H1 (cell line): ENCODE data around the gene STXBP2. TPM values are rescaled to one million over a fixed set of nuclear protein-coding genes. Genes with fewer than 3 reads are reported as not detected.

Experiments
- CTCF ChIA-PET: fragments of 300-600 bp; sonication (Branson Sonifier 250); formaldehyde crosslinking; loops from one replicate; lab custom pipeline; 2021; ENCODE audit not compliant: partially characterized antibody; lab: Charles Lee
- POLR2A ChIA-PET: fragments of 300-600 bp; sonication (Branson Sonifier 250); formaldehyde crosslinking; loops from one replicate; lab custom pipeline; 2021; ENCODE audit warnings: inconsistent platforms; ENCODE audit not compliant: partially characterized antibody; lab: Charles Lee
- DNase-seq, 2 experiments: peaks; one replicate each; pipeline versions ENCODE4 v3.0.0 to v3.0.0-alpha.2; 2010 to 2022; ENCODE audit warnings: low spot score in 2 of 2, low read depth in 1 of 2, mixed read lengths in 1 of 2
- FAIRE-seq: peaks from 2 replicates; lab custom pipeline; 2011; peaks lifted over from hg19 to GRCh38; lab: Jason Lieb, UNC
- H2AFZ ChIP-seq: 2 replicates; pipeline ENCODE4 v1.8.1; 2012; ENCODE audit warnings: low read length, inconsistent platforms
- H2AK5ac ChIP-seq: 2 replicates; pipeline ENCODE4 v1.6.1; 2013; ENCODE audit warnings: low read depth, low read length
- H2BK120ac ChIP-seq: replicated peaks from 2 replicates; pipeline ENCODE3; 2013; ENCODE audit warnings: low read depth, low read length, inconsistent platforms
- H2BK12ac ChIP-seq: 2 replicates; pipeline ENCODE4 v1.6.1; 2013; ENCODE audit warnings: low read depth, low read length
- H2BK15ac ChIP-seq: 2 replicates; pipeline ENCODE4 v1.6.1; 2013; ENCODE audit warnings: low read length
- H2BK20ac ChIP-seq: 2 replicates; pipeline ENCODE4 v1.6.1; 2013; ENCODE audit warnings: low read length
- H2BK5ac ChIP-seq: 2 replicates; pipeline ENCODE4 v1.6.1; 2013; ENCODE audit warnings: low read depth, low read length
- H3K14ac ChIP-seq: 2 replicates; pipeline ENCODE4 v1.6.1; 2013; ENCODE audit warnings: inconsistent platforms; ENCODE audit not compliant: insufficient read length
- H3K18ac ChIP-seq: 2 replicates; pipeline ENCODE4 v1.6.1; 2013; ENCODE audit warnings: low read length; ENCODE audit errors: extremely low read depth
- H3K23ac ChIP-seq: 2 replicates; pipeline ENCODE4 v1.6.1; 2013; ENCODE audit warnings: inconsistent platforms; ENCODE audit not compliant: insufficient read length
- H3K23me2 ChIP-seq: 2 replicates; pipeline ENCODE4 v1.6.1; 2013; ENCODE audit warnings: low read depth, low read length
- H3K27ac ChIP-seq: 2 replicates; pipeline ENCODE4 v1.6.1; 2011; ENCODE audit warnings: low read depth, low read length, inconsistent platforms
- H3K27me3 ChIP-seq, 4 experiments: replicated peaks in 1 of 4; 1 replicate in 1 of 4; 2 replicates in 3 of 4; pipeline versions ENCODE4 v1.6.1 to v1.8.1; 2011 to 2013; ENCODE audit warnings: low read length in 3 of 4, mild to moderate bottlenecking in 3 of 4, inconsistent platforms in 2 of 4, mixed read lengths in 2 of 4, moderate library complexity in 1 of 4; ENCODE audit not compliant: control insufficient read depth in 3 of 4, insufficient read depth in 3 of 4; ENCODE audit errors: extremely low read depth in 1 of 4
- H3K36me3 ChIP-seq, 4 experiments: 2 replicates each; pipeline versions ENCODE4 v1.6.1 to v1.8.1; 2011 to 2013; ENCODE audit warnings: mild to moderate bottlenecking in 4 of 4, low read length in 3 of 4, moderate library complexity in 2 of 4, control low read depth in 1 of 4, inconsistent platforms in 1 of 4; ENCODE audit not compliant: insufficient read depth in 4 of 4, control insufficient read depth in 2 of 4
- H3K4ac ChIP-seq: replicated peaks from 2 replicates; pipeline ENCODE3; 2013; ENCODE audit warnings: low read length, low read depth, mixed read lengths, inconsistent platforms; ENCODE audit not compliant: insufficient read length
- H3K4me1 ChIP-seq, 4 experiments: replicated peaks in 1 of 4; 1 replicate in 1 of 4; 2 replicates in 3 of 4; pipeline versions ENCODE4 v1.6.1 to v1.8.1; 2011 to 2013; ENCODE audit warnings: low read length in 3 of 4, inconsistent platforms in 2 of 4, mixed read lengths in 1 of 4; ENCODE audit not compliant: insufficient read depth in 4 of 4, control insufficient read depth in 3 of 4
- H3K4me2 ChIP-seq, 2 experiments: 2 replicates each; pipeline versions ENCODE4 v1.6.1 to v1.8.1; 2011 to 2013; ENCODE audit warnings: low read depth in 2 of 2, low read length in 2 of 2, control low read depth in 1 of 2, inconsistent platforms in 1 of 2, mild to moderate bottlenecking in 1 of 2; ENCODE audit not compliant: insufficient read depth in 1 of 2
- H3K4me3 ChIP-seq, 4 experiments: fragments of 200-600, 300-600 bp in 1 of 4; sonication (generic), shearing (Covaris generic), sonication (Bioruptor Twin) in 1 of 4; 2 replicates each; pipeline versions ENCODE4 v1.5.1 to v1.8.1; 2011 to 2016; ENCODE audit warnings: low read length in 4 of 4, low read depth in 3 of 4, control low read depth in 2 of 4, inconsistent platforms in 2 of 4, mild to moderate bottlenecking in 2 of 4, mixed read lengths in 1 of 4, moderate library complexity in 1 of 4; ENCODE audit not compliant: insufficient read depth in 2 of 4; ENCODE audit errors: extremely low read depth in 1 of 4
- H3K56ac ChIP-seq: replicated peaks from 2 replicates; pipeline ENCODE3; 2013; ENCODE audit warnings: low read depth, mild to moderate bottlenecking, mixed read lengths, low read length, inconsistent platforms; ENCODE audit not compliant: insufficient read length
- H3K79me1 ChIP-seq: 2 replicates; pipeline ENCODE4 v1.6.1; 2013; ENCODE audit warnings: low read depth, low read length, control low read depth
- H3K79me2 ChIP-seq, 2 experiments: 2 replicates each; pipeline versions ENCODE4 v1.6.1 to v1.8.1; 2012 to 2013; ENCODE audit warnings: low read length in 2 of 2, mild to moderate bottlenecking in 2 of 2, inconsistent platforms in 1 of 2; ENCODE audit not compliant: insufficient read depth in 2 of 2, control insufficient read depth in 1 of 2
- H3K9ac ChIP-seq, 4 experiments: replicated peaks in 1 of 4; 1 replicate in 1 of 4; 2 replicates in 3 of 4; pipeline versions ENCODE4 v1.6.1 to v1.8.1; 2011 to 2013; ENCODE audit warnings: low read depth in 3 of 4, low read length in 3 of 4, control low read depth in 2 of 4, mild to moderate bottlenecking in 2 of 4, moderate library complexity in 2 of 4, inconsistent platforms in 1 of 4; ENCODE audit errors: extremely low read depth in 1 of 4
- H3K9me3 ChIP-seq, 2 experiments: 2 replicates each; pipeline versions ENCODE4 v1.6.1 to v1.8.1; 2012 to 2013; ENCODE audit warnings: mild to moderate bottlenecking in 2 of 2, moderate library complexity in 2 of 2, control low read depth in 1 of 2, inconsistent platforms in 1 of 2, low read depth in 1 of 2, low read length in 1 of 2, mixed read lengths in 1 of 2; ENCODE audit not compliant: insufficient read depth in 2 of 2
- H4K20me1 ChIP-seq, 2 experiments: replicated peaks in 1 of 2; 2 replicates each; pipeline versions ENCODE3 to v1.8.1; 2011 to 2013; ENCODE audit warnings: inconsistent platforms in 2 of 2, low read length in 2 of 2, mild to moderate bottlenecking in 1 of 2; ENCODE audit not compliant: insufficient read depth in 2 of 2, control insufficient read depth in 1 of 2
- H4K5ac ChIP-seq: 2 replicates; pipeline ENCODE4 v1.6.1; 2013; ENCODE audit warnings: low read length, low read depth, mixed read lengths, inconsistent platforms; ENCODE audit not compliant: insufficient read length
- H4K8ac ChIP-seq: 2 replicates; pipeline ENCODE4 v1.8.0; 2013; ENCODE audit warnings: mild to moderate bottlenecking, moderate library complexity, low read length, inconsistent platforms; ENCODE audit not compliant: insufficient read depth; ENCODE audit errors: extremely low read depth
- H4K91ac ChIP-seq: replicated peaks from 2 replicates; pipeline ENCODE3; 2013; ENCODE audit warnings: low read length, mixed read lengths, inconsistent platforms; ENCODE audit not compliant: insufficient read length
- BCL11A ChIP-seq, 2 experiments: IDR thresholded peaks; one replicate each; pipeline ENCODE4 v1.6.1; 2011; ENCODE audit warnings: low read depth in 2 of 2, low read length in 2 of 2, mild to moderate bottlenecking in 2 of 2
- CBX5 ChIP-seq: fragments of 300-800, 300-1000 bp; sonication (generic); IDR thresholded peaks from 2 replicates; pipeline ENCODE4 v1.7.1; 2016; ENCODE audit warnings: antibody characterized with exemption, low read length, low read depth
- CHD1 ChIP-seq: IDR thresholded peaks from 2 replicates; pipeline ENCODE4 v1.6.1; 2012; ENCODE audit warnings: low read depth, low read length, improper control_type of control experiment
- CHD2 ChIP-seq: IDR thresholded peaks from 2 replicates; pipeline ENCODE4 v1.6.1; 2012; ENCODE audit warnings: low read length, improper control_type of control experiment
- CTBP2 ChIP-seq: IDR thresholded peaks from 2 replicates; pipeline ENCODE4 v1.7.0; 2011; ENCODE audit warnings: borderline replicate concordance, mild to moderate bottlenecking, moderate library complexity, mixed read lengths, low read length; ENCODE audit not compliant: insufficient read depth, insufficient read length
- EGR1 ChIP-seq: IDR thresholded peaks from 2 replicates; pipeline ENCODE4 v1.6.1; 2011; ENCODE audit warnings: low read depth, low read length, borderline replicate concordance
- EP300 ChIP-seq, 2 experiments: IDR thresholded peaks; 1 replicate in 1 of 2; 2 replicates in 1 of 2; pipeline ENCODE4 v1.6.1; 2011 to 2012; ENCODE audit warnings: low read depth in 2 of 2, low read length in 2 of 2, mild to moderate bottlenecking in 2 of 2, borderline replicate concordance in 1 of 2, inconsistent platforms in 1 of 2, moderate library complexity in 1 of 2
- MAFK ChIP-seq: IDR thresholded peaks from 2 replicates; pipeline ENCODE4 v1.6.1; 2012; ENCODE audit warnings: low read depth, mild to moderate bottlenecking, improper control_type of control experiment, low read length
- RAD21 ChIP-seq, 2 experiments: IDR thresholded peaks in 1 of 2; conservative IDR thresholded peaks in 1 of 2; 2 replicates each; pipeline ENCODE4 v1.6.1; 2011; ENCODE audit warnings: low read depth in 2 of 2, low read length in 2 of 2, improper control_type of control experiment in 1 of 2, inconsistent platforms in 1 of 2, mild to moderate bottlenecking in 1 of 2, moderate library complexity in 1 of 2
- RXRA ChIP-seq: IDR thresholded peaks from 2 replicates; pipeline ENCODE4 v1.6.1; 2011; ENCODE audit warnings: low read depth, mild to moderate bottlenecking, low read length, moderate library complexity; ENCODE audit not compliant: insufficient read depth
- SIN3A ChIP-seq, 2 experiments: IDR thresholded peaks in 1 of 2; conservative IDR thresholded peaks in 1 of 2; 2 replicates each; pipeline ENCODE4 v1.6.1; 2011 to 2012; ENCODE audit warnings: low read length in 2 of 2, improper control_type of control experiment in 1 of 2, low read depth in 1 of 2, mild to moderate bottlenecking in 1 of 2
- SRF ChIP-seq: IDR thresholded peaks from 2 replicates; pipeline ENCODE4 v1.6.1; 2011; ENCODE audit warnings: mild to moderate bottlenecking, low read depth, low read length, moderate library complexity
- TAF1 ChIP-seq: IDR thresholded peaks from 2 replicates; pipeline ENCODE4 v1.6.1; 2011; ENCODE audit warnings: mild to moderate bottlenecking, low read depth, low read length
- YY1 ChIP-seq: IDR thresholded peaks from 2 replicates; pipeline ENCODE4 v1.6.1; 2011; ENCODE audit warnings: low read depth, mild to moderate bottlenecking, low read length
- WGBS, 2 experiments: shearing (Covaris generic) in 1 of 2; methylation state at CpG; one replicate each; pipeline versions ENCODE4 v1.1.6 to v1.1.7; 2013 to 2015; ENCODE audit warnings: low lambda C conversion rate in 2 of 2, mixed read lengths in 2 of 2, inconsistent platforms in 1 of 2, low coverage in 1 of 2, missing lambda C conversion rate in 1 of 2; ENCODE audit not compliant: insufficient replicate concordance in 2 of 2, insufficient coverage in 1 of 2, insufficient read length in 1 of 2; ENCODE audit errors: extremely low coverage in 1 of 2, missing lambda C conversion rate in 1 of 2; 5-methylcytosine and 5-hydroxymethylcytosine counted together
- polyA plus RNA-seq, 7 experiments: library from polyadenylated mRNA; depleted of rRNA in 3 of 7; stranded (reverse) in 5 of 7; unstranded in 2 of 7; fragments of >200 nt in 5 of 7; fragments of 200-250 nt in 2 of 7; gene quantifications; 1 replicate in 5 of 7; 2 replicates in 1 of 7; 4 replicates in 1 of 7; pipeline versions ENCODE4 v1.2.1 to v1.2.3, GENCODE V29; 2011 to 2013; ENCODE audit warnings: missing spikeins in 2 of 7, mixed read lengths in 2 of 7
- total RNA-seq: library from RNA; stranded (reverse); fragmentation: NEBNext Ultra II Directional; extraction: Animal tissue kit (Norgen Biotek cat#: 25700); gene quantifications from 2 replicates; pipeline ENCODE4 v1.2.1, GENCODE V29; 2021

The STXBP2 gene
- total and polyA plus RNA-seq, 2 of the 8 experiments (the other 6 are each of a cell fraction or from before 2014, with no cell fraction given): 52.9 to 53.8 TPM

DNA sequence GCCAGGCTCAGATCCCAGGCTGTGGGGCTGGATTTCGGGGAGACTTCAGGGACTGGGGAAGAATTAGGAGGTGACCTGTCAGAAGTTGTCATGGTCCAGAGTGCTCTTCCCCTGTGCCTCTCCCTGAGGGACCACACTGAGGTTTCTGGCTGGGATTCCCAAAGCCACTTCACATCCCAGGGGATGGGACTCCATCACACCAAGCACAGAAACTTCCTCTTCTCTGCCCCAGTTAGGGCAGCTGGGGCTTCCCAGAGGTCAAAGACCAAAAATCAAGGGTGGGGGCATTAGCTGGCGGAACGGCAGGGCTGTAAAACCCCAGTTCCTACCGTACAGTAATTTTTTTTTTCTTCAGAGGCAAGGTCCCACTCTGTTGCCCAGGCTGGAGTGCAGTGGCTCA is 57.6 kb downstream of the STXBP2 start:
- WGBS, 2 experiments: 78% methylated on average over 3 of the region's 4 CpGs; no CpG with 5 or more reads in 1 of the 2 experiments
- no peak overlapping the region for H3K56ac ChIP-seq
- no peak overlapping the region for H2BK20ac ChIP-seq
- H2BK15ac ChIP-seq: no peak overlapping the region
- peaks cover 14% of the 10 kb centered on the region for H3K23me2 ChIP-seq
- no peak overlapping the region for H4K91ac ChIP-seq
- H3K9ac ChIP-seq: no peak overlapping the region
- no peak for TF ChIP-seq RAD21 (IDR thresholded peaks at IDR 0.05 in 1 of 2, conservative IDR thresholded peaks at IDR 0.05 in 1 of 2; ENCODE audit: low read depth in 2 of 2, low read length in 2 of 2)
- TF ChIP-seq SRF: no peak
- TF ChIP-seq MAFK: no peak
- TF ChIP-seq TAF1: no peak
- no peak for TF ChIP-seq CHD2
- TF ChIP-seq RXRA: no peak
- TF ChIP-seq SIN3A (conservative IDR thresholded peaks at IDR 0.05 in 1 of 2, IDR thresholded peaks at IDR 0.05 in 1 of 2; ENCODE audit: low read depth in 1 of 2, low read length in 2 of 2): no peak
- no peak for TF ChIP-seq EP300 (IDR thresholded peaks at IDR 0.05; ENCODE audit: borderline replicate concordance in 1 of 2, low read depth in 2 of 2, low read length in 2 of 2)
- TF ChIP-seq YY1: no peak
- TF ChIP-seq CHD1: no peak
- no peak for TF ChIP-seq EGR1
- no peak for TF ChIP-seq CBX5
- TF ChIP-seq BCL11A (IDR thresholded peaks at IDR 0.05; ENCODE audit: low read depth in 2 of 2, low read length in 2 of 2): no peak
- TF ChIP-seq CTBP2: no peak
- TF ChIP-seq, all 59 proteins: peak for 0
- Histone ChIP-seq H4K8ac (no peak overlapping the region), H3K79me1 (no peaks in the 10 kb centered on the region), H3K27ac (no peak overlapping the region), H3K27me3 (no peaks in the 10 kb centered on the region; a peak in 2 of 7 replicates), H3K4me2 (no peak overlapping the region), H3K4ac (no peak overlapping the region), H3K4me1 (peaks cover 0 to 16% (median 8%) of the 10 kb centered on the region in 4 experiments; a peak in 5 of 7 replicates), H2AK5ac (no peak overlapping the region), H3K14ac (no peak overlapping the region), H2BK120ac (no peak overlapping the region), H2AFZ (no peak overlapping the region), H3K36me3 (no peaks in the 10 kb centered on the region), H4K20me1 (peaks cover 0 to 5% of the 10 kb centered on the region in 2 experiments), H3K9me3 (no peaks in the 10 kb centered on the region; a peak in 1 of 4 replicates), H4K5ac (no peak overlapping the region), H2BK5ac (no peak overlapping the region), H3K79me2 (no peaks in the 10 kb centered on the region), H3K18ac (no peak overlapping the region), H3K4me3 (no peak overlapping the region), H3K23ac (no peak overlapping the region), H2BK12ac (no peak overlapping the region)
- POLR2A ChIA-PET: no interaction called here
- DNase-seq: no peak
- CTCF ChIA-PET: interaction anchor here (0.7 kb wide), 1 partner anchor 237 kb away, joined by 5 read pairs; no protein-coding TSS in a partner anchor
- no peak for FAIRE-seq
